ENCODE measurements around the gene TEX29.

The TEX29 gene

DNA sequence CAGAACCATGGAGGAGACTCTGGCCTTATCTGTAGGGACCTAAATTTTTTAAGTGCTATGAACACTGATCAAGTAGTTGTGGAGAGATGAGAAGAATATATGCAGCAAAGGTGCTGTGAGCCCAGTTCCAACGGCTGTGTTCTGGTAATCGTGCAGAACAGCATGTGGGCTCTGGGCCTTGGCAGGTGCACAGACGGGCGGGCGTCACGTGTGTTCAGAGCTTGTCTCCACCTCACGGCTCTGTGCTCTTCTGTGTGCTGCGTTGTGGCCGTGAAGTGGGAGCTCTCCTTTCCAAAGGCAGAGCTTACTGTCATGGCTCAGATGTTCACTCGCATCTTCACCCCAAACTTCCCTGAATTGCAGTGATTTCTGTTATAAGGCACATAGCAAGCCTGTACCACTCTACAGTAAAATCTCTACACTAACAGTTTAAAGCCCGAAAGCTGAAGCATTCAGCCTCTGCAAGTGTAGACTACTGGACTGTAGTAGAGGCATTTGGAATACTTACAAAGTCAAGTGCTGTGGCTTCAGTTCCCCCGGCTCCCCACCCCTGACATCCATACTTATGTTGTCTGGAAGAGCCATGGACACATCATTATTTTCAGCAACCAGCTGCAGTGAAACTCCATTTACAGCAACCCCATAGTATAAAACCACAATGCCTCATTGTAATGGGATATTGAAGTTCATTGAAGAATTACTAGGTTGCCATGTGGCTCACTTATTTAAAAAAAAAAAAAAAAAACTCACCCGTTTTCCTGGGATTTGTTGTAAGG is 27.5 kb upstream of the TEX29 start:
- Histone ChIP-seq H3K4me2 (ENCODE audit: low read depth, low read length, poor library complexity, severe bottlenecking) (no peak overlapping the region), H4K20me1 (ENCODE audit: low read depth, low read length) (no peaks in the 10 kb centered on the region), H3K9me3 (ENCODE audit: insufficient read depth, low read length) (no peaks in the 10 kb centered on the region), H3K36me3 (ENCODE audit: low read length) (peaks cover 6% of the 10 kb centered on the region; the same call in 1 of the 2 replicates), H3K9ac (ENCODE audit: low read length) (no peak overlapping the region), H3F3A (ENCODE audit: insufficient read depth) (no peaks in the 10 kb centered on the region), H3K27me3 (ENCODE audit: low read length) (no peaks in the 10 kb centered on the region), H3K9me2 (replicated peaks; ENCODE audit: insufficient read depth, low read length) (no peaks in the 10 kb centered on the region), H3K79me2 (ENCODE audit: insufficient read depth, low read length) (no peaks in the 10 kb centered on the region), H3K27ac (ENCODE audit: low read depth, low read length) (no peak overlapping the region), H3K4me3 (ENCODE audit: insufficient read depth, low read length, poor library complexity, severe bottlenecking) (no peak overlapping the region), H2AFZ (ENCODE audit: low read depth, low read length, severe bottlenecking) (no peak overlapping the region)
- TF ChIP-seq EZH2phosphoT487 (conservative IDR thresholded peaks at IDR 0.05; ENCODE audit: low read length), result no peak
- TF ChIP-seq, protein P1, sequence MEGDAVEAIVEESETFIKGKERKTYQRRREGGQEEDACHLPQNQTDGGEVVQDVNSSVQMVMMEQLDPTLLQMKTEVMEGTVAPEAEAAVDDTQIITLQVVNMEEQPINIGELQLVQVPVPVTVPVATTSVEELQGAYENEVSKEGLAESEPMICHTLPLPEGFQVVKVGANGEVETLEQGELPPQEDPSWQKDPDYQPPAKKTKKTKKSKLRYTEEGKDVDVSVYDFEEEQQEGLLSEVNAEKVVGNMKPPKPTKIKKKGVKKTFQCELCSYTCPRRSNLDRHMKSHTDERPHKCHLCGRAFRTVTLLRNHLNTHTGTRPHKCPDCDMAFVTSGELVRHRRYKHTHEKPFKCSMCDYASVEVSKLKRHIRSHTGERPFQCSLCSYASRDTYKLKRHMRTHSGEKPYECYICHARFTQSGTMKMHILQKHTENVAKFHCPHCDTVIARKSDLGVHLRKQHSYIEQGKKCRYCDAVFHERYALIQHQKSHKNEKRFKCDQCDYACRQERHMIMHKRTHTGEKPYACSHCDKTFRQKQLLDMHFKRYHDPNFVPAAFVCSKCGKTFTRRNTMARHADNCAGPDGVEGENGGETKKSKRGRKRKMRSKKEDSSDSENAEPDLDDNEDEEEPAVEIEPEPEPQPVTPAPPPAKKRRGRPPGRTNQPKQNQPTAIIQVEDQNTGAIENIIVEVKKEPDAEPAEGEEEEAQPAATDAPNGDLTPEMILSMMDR (IDR thresholded peaks at IDR 0.05; ENCODE audit: insufficient read depth, low read length, poor library complexity, severe bottlenecking), result no peak

DNA sequence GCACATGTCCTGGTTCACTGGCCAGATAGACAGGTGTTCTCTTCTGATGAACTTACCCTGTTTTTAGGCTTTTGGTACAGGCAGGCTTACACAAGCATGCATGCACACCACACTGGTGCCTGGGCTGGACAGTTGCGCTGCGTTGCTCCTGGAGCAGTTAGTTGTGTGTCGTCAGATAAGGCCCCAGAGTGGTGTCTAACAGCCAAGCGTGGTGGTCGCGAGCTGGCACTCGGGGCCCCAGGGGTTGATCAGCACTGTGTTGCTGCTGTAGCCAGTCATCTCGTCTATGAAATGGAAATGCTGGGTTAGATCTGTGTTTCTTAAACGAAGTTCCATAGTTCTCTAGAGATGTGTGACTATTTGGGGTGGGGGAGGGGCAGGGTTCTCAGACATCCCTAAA is 24.6 kb upstream of the TEX29 start:
- H3K4me2 ChIP-seq (ENCODE audit: low read depth, low read length, poor library complexity, severe bottlenecking), result no peak overlapping the region
- H3F3A ChIP-seq (ENCODE audit: insufficient read depth), result no peaks in the 10 kb centered on the region
- no peaks in the 10 kb centered on the region for H3K27me3 ChIP-seq (ENCODE audit: low read length)
- H3K27ac ChIP-seq (ENCODE audit: low read depth, low read length), result no peak overlapping the region
- H3K4me3 ChIP-seq (ENCODE audit: insufficient read depth, low read length, poor library complexity, severe bottlenecking), result no peak overlapping the region
- H4K20me1 ChIP-seq (ENCODE audit: low read depth, low read length), result no peaks in the 10 kb centered on the region
- H3K79me2 ChIP-seq (ENCODE audit: insufficient read depth, low read length), result no peaks in the 10 kb centered on the region
- H3K9me2 ChIP-seq (replicated peaks; ENCODE audit: insufficient read depth, low read length), result no peaks in the 10 kb centered on the region
- no peaks in the 10 kb centered on the region for H3K36me3 ChIP-seq (ENCODE audit: low read length)
- H3K9me3 ChIP-seq (ENCODE audit: insufficient read depth, low read length), result no peaks in the 10 kb centered on the region
- H2AFZ ChIP-seq (ENCODE audit: low read depth, low read length, severe bottlenecking), result no peak overlapping the region
- TF ChIP-seq, protein P1 (IDR thresholded peaks at IDR 0.05; ENCODE audit: insufficient read depth, low read length, poor library complexity, severe bottlenecking), result no peak
- no peak for TF ChIP-seq EZH2phosphoT487 (conservative IDR thresholded peaks at IDR 0.05; ENCODE audit: low read length)
- no peak overlapping the region for H3K9ac ChIP-seq (ENCODE audit: low read length)

GRCh38 chr13:111296417-111296816 is 24.0 kb upstream of the TEX29 start:
- no peak overlapping the region for H2AFZ ChIP-seq (ENCODE audit: low read depth, low read length, severe bottlenecking)
- H3K9me3 ChIP-seq (ENCODE audit: insufficient read depth, low read length), result no peaks in the 10 kb centered on the region
- TF ChIP-seq, protein P1 (IDR thresholded peaks at IDR 0.05; ENCODE audit: insufficient read depth, low read length, poor library complexity, severe bottlenecking), result no peak
- H3K9me2 ChIP-seq (replicated peaks; ENCODE audit: insufficient read depth, low read length), result no peaks in the 10 kb centered on the region
- H3K27ac ChIP-seq (ENCODE audit: low read depth, low read length), result no peak overlapping the region
- H3K79me2 ChIP-seq (ENCODE audit: insufficient read depth, low read length), result no peaks in the 10 kb centered on the region
- no peaks in the 10 kb centered on the region for H3F3A ChIP-seq (ENCODE audit: insufficient read depth)
- H3K27me3 ChIP-seq (ENCODE audit: low read length), result no peaks in the 10 kb centered on the region
- H3K4me3 ChIP-seq (ENCODE audit: insufficient read depth, low read length, poor library complexity, severe bottlenecking), result no peak overlapping the region
- H4K20me1 ChIP-seq (ENCODE audit: low read depth, low read length), result no peaks in the 10 kb centered on the region
- H3K9ac ChIP-seq (ENCODE audit: low read length), result no peak overlapping the region
- no peak overlapping the region for H3K4me2 ChIP-seq (ENCODE audit: low read depth, low read length, poor library complexity, severe bottlenecking)
- H3K36me3 ChIP-seq (ENCODE audit: low read length), result no peaks in the 10 kb centered on the region

All from SU-DHL-6 (cell line).